HEK293 (cell line): ENCODE results near the gene RPS6KC1.

Experiments used
- ATF2 ChIP-seq: fragments of 450-650 bp; formaldehyde crosslinking; IDR thresholded peaks from 2 replicates; pipeline ENCODE4 v1.5.1; 2016; ENCODE audit warnings: missing biosample characterization, missing genetic modification characterization, low read depth
- BCL11A ChIP-seq: fragments of 450-650 bp; formaldehyde crosslinking; IDR thresholded peaks from 2 replicates; pipeline ENCODE4 v1.5.1; 2016; ENCODE audit warnings: low read depth, missing biosample characterization, missing genetic modification characterization
- CTCF ChIP-seq: fragments of 450-650 bp; formaldehyde crosslinking; IDR thresholded peaks from 2 replicates; pipeline ENCODE4 v1.5.1; 2016; ENCODE audit warnings: missing biosample characterization, missing genetic modification characterization
- INSM2 ChIP-seq: fragments of 450-650 bp; formaldehyde crosslinking; IDR thresholded peaks from 2 replicates; pipeline ENCODE4 v1.5.1; 2016; ENCODE audit warnings: missing biosample characterization, missing genetic modification characterization
- KLF10 ChIP-seq: fragments of 450-650 bp; IDR thresholded peaks from 2 replicates; pipeline ENCODE4 v1.5.1; 2018; ENCODE audit warnings: missing biosample characterization, mild to moderate bottlenecking, missing genetic modification characterization
- PATZ1 ChIP-seq: fragments of 450-650 bp; formaldehyde crosslinking; IDR thresholded peaks from 2 replicates; pipeline ENCODE4 v1.5.1; 2016; ENCODE audit warnings: missing biosample characterization, missing genetic modification characterization
- PRDM4 ChIP-seq: fragments of 450-650 bp; formaldehyde crosslinking; IDR thresholded peaks from 2 replicates; pipeline ENCODE4 v1.5.1; 2017; ENCODE audit warnings: missing biosample characterization, missing genetic modification characterization
- RBAK ChIP-seq: fragments of 450-650 bp; formaldehyde crosslinking; IDR thresholded peaks from 2 replicates; pipeline ENCODE4 v1.5.1; 2016; ENCODE audit warnings: missing biosample characterization, missing genetic modification characterization
- TCF7L2 ChIP-seq: IDR thresholded peaks from 2 replicates; pipeline ENCODE4 v1.6.1; 2011; ENCODE audit warnings: low read depth, mild to moderate bottlenecking, inconsistent platforms, low read length, moderate library complexity, borderline replicate concordance
- YY2 ChIP-seq: fragments of 450-650 bp; formaldehyde crosslinking; IDR thresholded peaks from 2 replicates; pipeline ENCODE4 v1.5.1; 2016; ENCODE audit warnings: missing biosample characterization, missing genetic modification characterization
- ZNF23 ChIP-seq: fragments of 450-650 bp; formaldehyde crosslinking; IDR thresholded peaks from 2 replicates; pipeline ENCODE4 v1.5.1; 2016; ENCODE audit warnings: missing biosample characterization, missing genetic modification characterization, borderline replicate concordance
- ZNF639 ChIP-seq: fragments of 450-650 bp; formaldehyde crosslinking; IDR thresholded peaks from 2 replicates; pipeline ENCODE4 v1.5.1; 2016; ENCODE audit warnings: missing biosample characterization, missing genetic modification characterization
- ZNF707 ChIP-seq: fragments of 450-650 bp; formaldehyde crosslinking; IDR thresholded peaks from 2 replicates; pipeline ENCODE4 v1.5.1; 2016; ENCODE audit warnings: missing biosample characterization, missing genetic modification characterization

- TF ChIP-seq CTCF (tag by site-specific recombination) (no peak), BCL11A (tag by site-specific recombination) (no peak), INSM2 (tag by site-specific recombination) (no peak), KLF10 (no peak), TCF7L2 (no peak), ZNF639 (tag by site-specific recombination) (no peak), PATZ1 (tag by site-specific recombination) (no peak), PRDM4 (tag by site-specific recombination) (no peak), ATF2 (no peak), ZNF707 (tag by site-specific recombination) (no peak), YY2 (no peak), RBAK (tag by site-specific recombination) (no peak), ZNF23 (tag by site-specific recombination) (no peak)
These were observed 72.5 kb downstream of the RPS6KC1 start for GRCh38 chr1:213123536-213123935.
